ENCODE measurements around the gene SMIM13.

- TF ChIP-seq CTCF (IDR thresholded peaks at IDR 0.05 in 2 of 3, conservative IDR thresholded peaks at IDR 0.05 in 1 of 3; ENCODE audit: borderline replicate concordance in 1 of 3, insufficient read depth in 1 of 3, low read depth in 2 of 3, low read length in 2 of 3) (no peak), POLR2A (IDR thresholded peaks at IDR 0.05; ENCODE audit: borderline replicate concordance, extremely low read depth, insufficient read depth, insufficient read length) (no peak), JUND (IDR thresholded peaks at IDR 0.05) (no peak), ZBTB33 (IDR thresholded peaks at IDR 0.05; ENCODE audit: extremely low read depth, insufficient replicate concordance, low read length) (no peak), EZH2 (IDR thresholded peaks at IDR 0.05) (no peak), YY1 (IDR thresholded peaks at IDR 0.05; ENCODE audit: extremely low read depth, insufficient replicate concordance, low read depth, low read length) (no peak), POLR2AphosphoS5 (IDR thresholded peaks at IDR 0.05; ENCODE audit: low read depth, low read length) (no peak), REST (IDR thresholded peaks at IDR 0.05; ENCODE audit: low read depth) (no peak), ZNF274 (IDR thresholded peaks at IDR 0.05; ENCODE audit: low read depth, low read length) (no peak), EGR1 (IDR thresholded peaks at IDR 0.05; ENCODE audit: low read depth) (no peak)
Observed at GRCh38 chr6:11108726-11109125, 15.1 kb downstream of the SMIM13 start.

All from HCT116 (cell line).